Stimulated activated CD4-positive, alpha-beta T cell treated with anti-CD3 and anti-CD28 coated beads, TNF-alpha, amount 100 ng/mL, for 1 hour (primary cell): ENCODE data around the gene CELSR2.
"Not testable (repeated sequence)": the region's sequence is repeated elsewhere in the genome, so short reads cannot be mapped to it uniquely, and the experiment has no call there.

Experiments
- DNase-seq, 3 donors: peaks; one replicate each; pipeline ENCODE4 v3.0.0-alpha.2; 2020; ENCODE audit warnings: low read depth in 3 of 3, low spot score in 1 of 3

CELSR2 gene

GRCh38 chr1:109274533-109275476 lies 25.5 kb downstream of the CELSR2 start:
- no peak for DNase-seq

GRCh38 chr1:109275706-109276345 lies 26.5 kb downstream of the CELSR2 start:
- no peak for DNase-seq

- peak; percentile 6 to 53 (median 19) for DNase-seq
Measured at GRCh38 chr1:109277434-109278204, 28.3 kb downstream of the CELSR2 start.

GRCh38 chr1:109279615-109280278 lies 30.4 kb downstream of the CELSR2 start:
- DNase-seq, result no peak

- DNase-seq, result no peak
Measured at GRCh38 chr1:109280862-109281261, 31.5 kb downstream of the CELSR2 start.

GRCh38 chr1:109281680-109282496 lies 32.5 kb downstream of the CELSR2 start:
- no peak for DNase-seq

- DNase-seq, result no peak
Measured at GRCh38 chr1:109282497-109282951, 33.2 kb downstream of the CELSR2 start.

GRCh38 chr1:109282952-109283747 lies 33.8 kb downstream of the CELSR2 start, which contains the start of gene PSRC1:
PSRC1 (minus strand) TSS chr1:109283145.
- DNase-seq, result peak; percentile 64 to 80 (median 74)

GRCh38 chr1:109283748-109284600 lies 34.6 kb downstream of the CELSR2 start:
- no peak for DNase-seq

- DNase-seq, result not testable (repeated sequence)
Measured at GRCh38 chr1:109286762-109287161, 37.4 kb downstream of the CELSR2 start.

- DNase-seq, result no peak
Measured at GRCh38 chr1:109290137-109290536, 40.8 kb downstream of the CELSR2 start.

- no peak for DNase-seq
Measured at GRCh38 chr1:109290998-109291397, 41.7 kb downstream of the CELSR2 start.

- no peak for DNase-seq
Measured at GRCh38 chr1:109292364-109292763, 43.0 kb downstream of the CELSR2 start.

- no peak for DNase-seq
Measured at GRCh38 chr1:109293026-109293425, 43.7 kb downstream of the CELSR2 start.

GRCh38 chr1:109294481-109294880 lies 45.1 kb downstream of the CELSR2 start:
- DNase-seq, result no peak

GRCh38 chr1:109295712-109296415 lies 46.5 kb downstream of the CELSR2 start:
- DNase-seq, result no peak

- DNase-seq, result no peak
Measured at GRCh38 chr1:109296782-109297181, 47.4 kb downstream of the CELSR2 start.
